A673 (cell line): Measurements from ENCODE around the gene IRAG1. TPM values are rescaled to one million over a fixed set of nuclear protein-coding genes. Genes with fewer than 3 reads are reported as not detected.

Source experiments
- BruUV-seq: library from RNA; stranded (reverse); fragments of 400-500 nt; replicated peaks from 2 replicates; lab custom pipeline; 2021; lab: Mats Ljungman, UMichigan
- CTCF ChIA-PET: fragments of 300-600 bp; sonication (Branson Sonifier 250); formaldehyde crosslinking; loops from one replicate; lab custom pipeline; 2022; ENCODE audit warnings: antibody characterized with exemption; lab: Charles Lee
- POLR2A ChIA-PET: fragments of 300-600 bp; sonication (Branson Sonifier 250); formaldehyde crosslinking; loops from one replicate; lab custom pipeline; 2022; ENCODE audit warnings: antibody characterized with exemption; ENCODE audit not compliant: low non-redundant PET; lab: Charles Lee
- DNase-seq: peaks from one replicate; pipeline ENCODE4 v3.0.0-alpha.2; 2015; ENCODE audit warnings: low spot score
- H3K27ac ChIP-seq: fragments of 200-600 bp; sonication (generic); 2 replicates; pipeline ENCODE4 v1.5.1; 2016; ENCODE audit warnings: mixed run types, low read depth, mild to moderate bottlenecking, mixed read lengths, antibody characterized with exemption, low read length; ENCODE audit not compliant: poor library complexity, severe bottlenecking
- H3K27me3 ChIP-seq: fragments of 200-600 bp; sonication (generic); replicated peaks from 2 replicates; pipeline ENCODE4 v1.6.1; 2017; ENCODE audit warnings: mixed run types, low read depth, mild to moderate bottlenecking, mixed read lengths, antibody characterized with exemption, low read length; ENCODE audit not compliant: insufficient read depth, poor library complexity
- H3K36me3 ChIP-seq: fragments of 200-600 bp; sonication (generic); 2 replicates; pipeline ENCODE4 v1.6.1; 2016; ENCODE audit warnings: mixed run types, mild to moderate bottlenecking, mixed read lengths, antibody characterized with exemption, low read length; ENCODE audit not compliant: insufficient read depth, poor library complexity, severe bottlenecking
- H3K4me1 ChIP-seq: fragments of 200-600 bp; sonication (generic); 2 replicates; pipeline ENCODE4 v1.6.1; 2017; ENCODE audit warnings: mixed run types, mild to moderate bottlenecking, mixed read lengths, antibody characterized with exemption, low read length; ENCODE audit not compliant: insufficient read depth, poor library complexity, severe bottlenecking
- H3K4me3 ChIP-seq: fragments of 200-600 bp; sonication (generic); 2 replicates; pipeline ENCODE4 v1.5.1; 2016; ENCODE audit warnings: low read depth, mixed run types, mild to moderate bottlenecking, mixed read lengths, low read length; ENCODE audit not compliant: poor library complexity, severe bottlenecking
- H3K9me3 ChIP-seq: fragments of 200-600 bp; sonication (generic); 2 replicates; pipeline ENCODE4 v1.6.1; 2016; ENCODE audit warnings: mixed run types, low read depth, mild to moderate bottlenecking, mixed read lengths, antibody characterized with exemption, low read length; ENCODE audit not compliant: poor library complexity, severe bottlenecking
- CTCF ChIP-seq: fragments of 300-800, 200-600 bp; sonication (generic); conservative IDR thresholded peaks from 2 replicates; pipeline ENCODE4 v1.5.1; 2017; ENCODE audit warnings: low read depth, mild to moderate bottlenecking, antibody characterized with exemption, low read length, moderate library complexity, mixed read lengths
- EZH2 ChIP-seq: fragments of 200-600 bp; sonication (generic); IDR thresholded peaks from 2 replicates; pipeline ENCODE4 v1.6.1; 2017; ENCODE audit warnings: borderline replicate concordance, low read depth, mild to moderate bottlenecking, mixed read lengths, antibody characterized with exemption, low read length; ENCODE audit not compliant: poor library complexity, severe bottlenecking
- intact Hi-C: fragments of 100-400 bp; cut with micrococcal nuclease; formaldehyde crosslinking; loops from one replicate; pipeline ENCODE4 v1.10.0; 2022; ENCODE audit not compliant: unreplicated experiment
- total RNA-seq: library from RNA; stranded (reverse); gene quantifications from 2 replicates; pipeline ENCODE4 v1.2.3, GENCODE V29; 2021

Gene IRAG1
- total RNA-seq, 1 experiment from 2014 or later: 0.26 TPM

- BruUV-seq: no TSS peak
- no peaks in the 10 kb centered on the region for H3K9me3 ChIP-seq
- peak; percentile 63 for DNase-seq
- TF ChIP-seq EZH2 (no peak), CTCF (no peak)
- peaks cover 45% of the 10 kb centered on the region for H3K4me1 ChIP-seq
- intact Hi-C loops: no loop called here
- H3K36me3 ChIP-seq: no peaks in the 10 kb centered on the region
- no peaks in the 10 kb centered on the region for H3K27me3 ChIP-seq
- no peak overlapping the region for H3K4me3 ChIP-seq
- ChIA-PET POLR2A (no interaction called here), CTCF (no interaction called here)
- peak overlapping the region; percentile 69 for H3K27ac ChIP-seq
Observed at GRCh38 chr11:10659339-10660216, 34.0 kb downstream of the IRAG1 start.

- Histone ChIP-seq H3K4me3 (no peak overlapping the region), H3K36me3 (no peaks in the 10 kb centered on the region), H3K27me3 (no peaks in the 10 kb centered on the region), H3K9me3 (no peaks in the 10 kb centered on the region), H3K4me1 (peaks cover 45% of the 10 kb centered on the region), H3K27ac (peak overlapping the region; percentile 69)
- ChIA-PET CTCF (no interaction called here), POLR2A (no interaction called here)
- DNase-seq: no peak
- intact Hi-C loops: no loop called here
- TF ChIP-seq EZH2 (no peak), CTCF (no peak)
- BruUV-seq: no TSS peak
Observed at GRCh38 chr11:10658621-10659338, 34.8 kb downstream of the IRAG1 start.

- TF ChIP-seq EZH2: no peak
- TF ChIP-seq CTCF: no peak
- POLR2A ChIA-PET: interaction anchor here (0.5 kb wide), 1 partner anchor 126 kb away, joined by 3 read pairs; no protein-coding TSS in a partner anchor
- Histone ChIP-seq H3K4me1 (peaks cover 53% of the 10 kb centered on the region), H3K9me3 (no peaks in the 10 kb centered on the region), H3K4me3 (no peak overlapping the region), H3K27me3 (no peaks in the 10 kb centered on the region), H3K27ac (peak overlapping the region; percentile 1), H3K36me3 (no peaks in the 10 kb centered on the region)
- no peak for DNase-seq
- CTCF ChIA-PET: no interaction called here
- BruUV-seq: no TSS peak
- intact Hi-C loops: no loop called here
Observed at GRCh38 chr11:10657308-10658271, 36.0 kb downstream of the IRAG1 start.
